ENCODE results near the gene TRAF5.
A peak's percentile ranks its signal among the peaks of the same experiment; 100 is the strongest.

TRAF5 gene

GRCh38 chr1:211378844-211379243 lies 52.2 kb downstream of the TRAF5 start:
- ChIA-PET POLR2A (no interaction called here), CTCF (interaction anchor here (0.7 kb wide), 1 partner anchor 18 kb away, joined by 3 read pairs; no protein-coding TSS in a partner anchor)
- no peak for TF ChIP-seq CTCF (IDR thresholded peaks at IDR 0.05; ENCODE audit: control extremely low read depth, extremely low read depth, low read depth, missing control alignments)

GRCh38 chr1:211379446-211379845 lies 52.8 kb downstream of the TRAF5 start:
- ChIA-PET POLR2A (no interaction called here), CTCF (interaction anchor here (0.7 to 1.7 kb wide), 3 partner anchors 9 to 56 kb away, joined by 3 to 6 read pairs (median 4); no protein-coding TSS in a partner anchor)
- DNase-seq (ENCODE audit: extremely low spot score): no peak
- no peak for TF ChIP-seq CTCF (IDR thresholded peaks at IDR 0.05; ENCODE audit: control extremely low read depth, extremely low read depth, low read depth, missing control alignments)

More at GRCh38 chr1:211378844-211379243, 52.2 kb downstream of the TRAF5 start:
- DNase-seq (ENCODE audit: extremely low spot score): no peak

GRCh38 chr1:211381481-211382181 lies 55.0 kb downstream of the TRAF5 start:
- CTCF ChIA-PET: interaction anchor here (0.7 to 1.1 kb wide), 4 partner anchors 15 to 69 kb away, joined by 3 to 6 read pairs (median 3); no protein-coding TSS in a partner anchor
- peak; percentile 42 for DNase-seq (ENCODE audit: extremely low spot score)
- POLR2A ChIA-PET: no interaction called here

GRCh38 chr1:211382182-211382713 lies 55.6 kb downstream of the TRAF5 start:
- TF ChIP-seq CTCF (IDR thresholded peaks at IDR 0.05; ENCODE audit: control extremely low read depth, extremely low read depth, low read depth, missing control alignments): no peak
- DNase-seq (ENCODE audit: extremely low spot score): no peak
- ChIA-PET CTCF (interaction anchor here (0.9 kb wide), 1 partner anchor 131 kb away, joined by 4 read pairs; no protein-coding TSS in a partner anchor), POLR2A (no interaction called here)

More at GRCh38 chr1:211381481-211382181, 55.0 kb downstream of the TRAF5 start:
- no peak for TF ChIP-seq CTCF (IDR thresholded peaks at IDR 0.05; ENCODE audit: control extremely low read depth, extremely low read depth, low read depth, missing control alignments)

GRCh38 chr1:211382714-211383480 lies 56.3 kb downstream of the TRAF5 start:
- ChIA-PET CTCF (interaction anchor here (0.6 to 1.3 kb wide), 6 partner anchors 53 to 315 kb away, joined by 3 to 5 read pairs (median 3); no protein-coding TSS in a partner anchor), POLR2A (no interaction called here)
- peak; percentile 91 for DNase-seq (ENCODE audit: extremely low spot score)
- no peak for TF ChIP-seq CTCF (IDR thresholded peaks at IDR 0.05; ENCODE audit: control extremely low read depth, extremely low read depth, low read depth, missing control alignments)

- no peak for TF ChIP-seq CTCF (IDR thresholded peaks at IDR 0.05; ENCODE audit: control extremely low read depth, extremely low read depth, low read depth, missing control alignments)
- no peak for DNase-seq (ENCODE audit: extremely low spot score)
- POLR2A ChIA-PET: interaction anchor here (0.7 kb wide), 1 partner anchor 125 kb away, joined by 3 read pairs; the partner anchor contains the start of gene RCOR3
- CTCF ChIA-PET: no interaction called here
Observed at GRCh38 chr1:211384524-211384923, 57.9 kb downstream of the TRAF5 start.
